ENCODE measurements around the gene MZT2B.
"Not testable (repeated sequence)": the region's sequence is repeated elsewhere in the genome, so short reads cannot be mapped to it uniquely, and the experiment has no call there.

Gene MZT2B

GRCh38 chr2:130159376-130159775, 22.7 kb upstream of the MZT2B start:
- not testable (repeated sequence) for H3K9me3 ChIP-seq (ENCODE audit: control insufficient read depth in 1 of 2, low read length in 2 of 2); H3K4me1 ChIP-seq (ENCODE audit: control insufficient read depth in 1 of 2, insufficient read depth in 2 of 2, low read length in 2 of 2); H3K27me3 ChIP-seq (ENCODE audit: control insufficient read depth in 1 of 2, insufficient read depth in 2 of 2, low read length in 2 of 2); H3K4me3 ChIP-seq (ENCODE audit: low read depth in 1 of 2, low read length in 2 of 2); H3K27ac ChIP-seq (ENCODE audit: low read depth, low read length); H3K9ac ChIP-seq (ENCODE audit: low read depth in 1 of 2, low read length in 2 of 2)
- H3K36me3 ChIP-seq (ENCODE audit: control insufficient read depth in 1 of 2, insufficient read depth in 2 of 2, low read length in 2 of 2): peaks cover 5 to 30% of the 10 kb centered on the region in 2 donors

DNA sequence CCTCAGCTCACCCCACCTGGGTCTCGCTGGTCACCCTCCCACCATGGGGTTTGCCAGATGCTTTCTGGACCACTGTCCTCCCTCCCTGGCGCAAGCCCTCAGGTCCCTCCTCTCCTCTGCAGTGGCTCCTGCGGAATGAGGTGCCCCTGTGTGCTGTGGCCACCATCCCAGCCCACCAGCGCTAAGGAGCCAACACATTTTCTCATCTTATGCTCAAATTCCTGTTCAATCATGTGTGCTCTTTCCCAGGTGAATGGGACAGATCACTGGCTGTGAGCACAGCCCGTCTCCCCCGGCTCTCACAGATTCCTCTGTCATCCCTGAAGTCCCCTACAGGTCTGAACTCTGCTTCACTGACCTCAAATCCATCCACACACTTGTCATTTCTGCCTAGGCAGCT, 21.9 kb upstream of the MZT2B start:
- H3K27ac ChIP-seq (ENCODE audit: low read depth, low read length): no peak overlapping the region
- no peaks in the 10 kb centered on the region for H3K9me3 ChIP-seq (ENCODE audit: control insufficient read depth in 1 of 2, low read length in 2 of 2)
- peaks cover 5 to 35% of the 10 kb centered on the region in 2 donors for H3K36me3 ChIP-seq (ENCODE audit: control insufficient read depth in 1 of 2, insufficient read depth in 2 of 2, low read length in 2 of 2)

DNA sequence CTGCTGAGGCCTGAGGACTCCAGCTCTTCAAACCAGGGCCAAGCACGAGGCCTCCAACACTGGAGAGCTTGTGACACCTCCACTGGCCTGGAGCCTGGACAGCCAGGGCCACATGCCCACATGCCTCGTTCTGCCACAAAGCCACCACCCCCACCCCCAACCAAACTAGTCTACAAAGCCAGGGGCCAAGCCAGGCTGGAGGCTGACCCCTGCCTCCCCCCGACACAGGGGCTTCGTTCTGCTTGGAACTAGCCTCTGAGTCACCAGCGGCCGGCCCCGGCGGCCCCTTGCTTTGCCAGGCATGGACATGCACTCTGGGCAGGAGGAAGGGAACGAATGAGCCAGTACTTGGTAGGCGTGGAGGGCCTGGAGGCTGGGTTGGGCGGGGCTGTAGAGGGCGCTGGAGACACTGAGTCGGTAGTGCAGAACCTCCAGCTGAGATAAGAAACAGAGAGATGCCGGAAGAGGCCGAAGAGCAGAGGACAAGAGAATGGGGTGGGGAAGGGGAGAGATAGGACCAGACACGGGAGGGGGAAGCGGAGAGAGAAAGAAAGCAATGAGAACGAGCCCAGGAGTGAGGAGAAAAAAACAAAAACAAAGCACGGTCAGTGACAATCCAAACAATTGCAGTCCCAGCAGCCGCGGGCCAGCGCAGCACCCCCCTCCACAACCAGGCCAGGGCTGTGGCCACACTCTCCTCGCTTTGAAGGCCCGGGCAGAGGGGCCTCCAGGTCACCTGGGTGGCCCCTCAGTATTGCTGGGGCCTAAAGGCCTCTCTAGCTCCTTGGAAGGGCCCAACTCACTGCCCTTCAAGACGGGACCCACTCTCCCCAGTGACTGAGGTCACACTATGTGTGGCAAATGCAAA, 21.0 kb upstream of the MZT2B start:
- not testable (repeated sequence) for H3K4me1 ChIP-seq (ENCODE audit: control insufficient read depth in 1 of 2, insufficient read depth in 2 of 2, low read length in 2 of 2); H3K9me3 ChIP-seq (ENCODE audit: control insufficient read depth in 1 of 2, low read length in 2 of 2); H3K9ac ChIP-seq (ENCODE audit: low read depth in 1 of 2, low read length in 2 of 2); H3K27ac ChIP-seq (ENCODE audit: low read depth, low read length); H3K27me3 ChIP-seq (ENCODE audit: control insufficient read depth in 1 of 2, insufficient read depth in 2 of 2, low read length in 2 of 2); H3K4me3 ChIP-seq (ENCODE audit: low read depth in 1 of 2, low read length in 2 of 2)
- H3K36me3 ChIP-seq (ENCODE audit: control insufficient read depth in 1 of 2, insufficient read depth in 2 of 2, low read length in 2 of 2): peaks cover 5 to 42% of the 10 kb centered on the region in 2 donors

More for the DNA sequence above, 21.9 kb upstream of the MZT2B start:
- Histone ChIP-seq H3K27me3 (ENCODE audit: control insufficient read depth in 1 of 2, insufficient read depth in 2 of 2, low read length in 2 of 2) (no peaks in the 10 kb centered on the region), H3K9ac (ENCODE audit: low read depth in 1 of 2, low read length in 2 of 2) (no peak overlapping the region), H3K4me1 (ENCODE audit: control insufficient read depth in 1 of 2, insufficient read depth in 2 of 2, low read length in 2 of 2) (no peaks in the 10 kb centered on the region), H3K4me3 (ENCODE audit: low read depth in 1 of 2, low read length in 2 of 2) (no peak overlapping the region)

DNA sequence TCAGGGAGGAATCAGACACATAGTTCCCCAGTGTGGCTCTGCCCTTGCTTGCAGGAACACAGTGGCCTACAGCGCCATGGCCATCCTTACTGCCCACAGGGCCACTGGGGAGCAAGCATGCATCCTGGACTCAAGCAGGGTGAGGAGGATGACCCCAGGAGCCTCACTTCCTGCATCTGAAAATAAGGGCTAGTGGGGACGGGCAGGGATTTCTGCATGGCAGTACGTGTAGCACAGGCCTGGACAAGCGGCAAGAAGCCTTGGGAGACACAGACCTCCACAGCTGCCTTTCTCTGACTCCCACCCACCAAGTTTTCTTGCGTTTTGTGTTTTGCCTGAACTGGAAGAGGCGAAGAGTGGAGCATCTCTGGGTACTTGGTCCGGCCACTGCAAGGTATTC, 19.6 kb upstream of the MZT2B start:
- H3K27ac ChIP-seq (ENCODE audit: low read depth, low read length); H3K27me3 ChIP-seq (ENCODE audit: control insufficient read depth in 1 of 2, insufficient read depth in 2 of 2, low read length in 2 of 2); H3K4me3 ChIP-seq (ENCODE audit: low read depth in 1 of 2, low read length in 2 of 2); H3K9me3 ChIP-seq (ENCODE audit: control insufficient read depth in 1 of 2, low read length in 2 of 2); H3K9ac ChIP-seq (ENCODE audit: low read depth in 1 of 2, low read length in 2 of 2); H3K4me1 ChIP-seq (ENCODE audit: control insufficient read depth in 1 of 2, insufficient read depth in 2 of 2, low read length in 2 of 2): not testable (repeated sequence)
- peaks cover 12 to 54% of the 10 kb centered on the region in 2 donors for H3K36me3 ChIP-seq (ENCODE audit: control insufficient read depth in 1 of 2, insufficient read depth in 2 of 2, low read length in 2 of 2)

GRCh38 chr2:130162968-130163367, 19.1 kb upstream of the MZT2B start:
- no peaks in the 10 kb centered on the region for H3K4me1 ChIP-seq (ENCODE audit: control insufficient read depth in 1 of 2, insufficient read depth in 2 of 2, low read length in 2 of 2)

GRCh38 chr2:130165293-130166016, 16.6 kb upstream of the MZT2B start:
- Histone ChIP-seq H3K4me1 (ENCODE audit: control insufficient read depth in 1 of 2, insufficient read depth in 2 of 2, low read length in 2 of 2) (no peaks in the 10 kb centered on the region), H3K36me3 (ENCODE audit: control insufficient read depth in 1 of 2, insufficient read depth in 2 of 2, low read length in 2 of 2) (peaks cover 12 to 61% of the 10 kb centered on the region in 2 donors), H3K9me3 (ENCODE audit: control insufficient read depth in 1 of 2, low read length in 2 of 2) (no peaks in the 10 kb centered on the region)

More at GRCh38 chr2:130162968-130163367, 19.1 kb upstream of the MZT2B start:
- H3K4me3 ChIP-seq (ENCODE audit: low read depth in 1 of 2, low read length in 2 of 2): no peak overlapping the region
- H3K9me3 ChIP-seq (ENCODE audit: control insufficient read depth in 1 of 2, low read length in 2 of 2): no peaks in the 10 kb centered on the region
- no peak overlapping the region for H3K9ac ChIP-seq (ENCODE audit: low read depth in 1 of 2, low read length in 2 of 2)
- H3K27me3 ChIP-seq (ENCODE audit: control insufficient read depth in 1 of 2, insufficient read depth in 2 of 2, low read length in 2 of 2): no peaks in the 10 kb centered on the region
- no peak overlapping the region for H3K27ac ChIP-seq (ENCODE audit: low read depth, low read length)
- H3K36me3 ChIP-seq (ENCODE audit: control insufficient read depth in 1 of 2, insufficient read depth in 2 of 2, low read length in 2 of 2): peaks cover 12 to 58% of the 10 kb centered on the region in 2 donors

DNA sequence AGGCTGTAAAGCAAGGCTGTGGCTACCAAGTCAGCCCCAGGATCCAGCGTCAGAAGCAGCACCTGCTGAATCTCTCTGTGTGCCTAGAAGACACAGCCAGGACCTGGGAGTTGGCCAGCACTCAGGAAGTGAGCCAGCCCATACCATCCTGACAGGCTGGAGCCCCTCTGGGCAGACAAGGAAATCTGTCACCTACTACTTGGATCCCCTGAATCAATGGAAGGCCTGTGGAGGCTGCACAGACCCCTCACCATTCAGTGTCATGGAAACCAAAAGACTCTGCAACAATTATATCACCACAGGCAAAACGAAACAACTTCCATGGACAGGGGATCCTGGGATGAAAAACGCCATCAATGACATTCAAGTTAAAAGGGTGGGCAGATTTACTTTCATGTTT, 15.5 kb upstream of the MZT2B start:
- not testable (repeated sequence) for H3K4me1 ChIP-seq (ENCODE audit: control insufficient read depth in 1 of 2, insufficient read depth in 2 of 2, low read length in 2 of 2); H3K27ac ChIP-seq (ENCODE audit: low read depth, low read length); H3K27me3 ChIP-seq (ENCODE audit: control insufficient read depth in 1 of 2, insufficient read depth in 2 of 2, low read length in 2 of 2); H3K4me3 ChIP-seq (ENCODE audit: low read depth in 1 of 2, low read length in 2 of 2); H3K9me3 ChIP-seq (ENCODE audit: control insufficient read depth in 1 of 2, low read length in 2 of 2); H3K9ac ChIP-seq (ENCODE audit: low read depth in 1 of 2, low read length in 2 of 2)
- peaks cover 12 to 66% of the 10 kb centered on the region in 2 donors for H3K36me3 ChIP-seq (ENCODE audit: control insufficient read depth in 1 of 2, insufficient read depth in 2 of 2, low read length in 2 of 2)

More at GRCh38 chr2:130165293-130166016, 16.6 kb upstream of the MZT2B start:
- Histone ChIP-seq H3K9ac (ENCODE audit: low read depth in 1 of 2, low read length in 2 of 2) (no peak overlapping the region), H3K27ac (ENCODE audit: low read depth, low read length) (no peak overlapping the region), H3K27me3 (ENCODE audit: control insufficient read depth in 1 of 2, insufficient read depth in 2 of 2, low read length in 2 of 2) (no peaks in the 10 kb centered on the region), H3K4me3 (ENCODE audit: low read depth in 1 of 2, low read length in 2 of 2) (no peak overlapping the region)

GRCh38 chr2:130169163-130169562, 12.9 kb upstream of the MZT2B start:
- peaks cover 8 to 68% of the 10 kb centered on the region in 2 donors for H3K36me3 ChIP-seq (ENCODE audit: control insufficient read depth in 1 of 2, insufficient read depth in 2 of 2, low read length in 2 of 2)
- not testable (repeated sequence) for H3K9ac ChIP-seq (ENCODE audit: low read depth in 1 of 2, low read length in 2 of 2); H3K4me1 ChIP-seq (ENCODE audit: control insufficient read depth in 1 of 2, insufficient read depth in 2 of 2, low read length in 2 of 2); H3K27me3 ChIP-seq (ENCODE audit: control insufficient read depth in 1 of 2, insufficient read depth in 2 of 2, low read length in 2 of 2); H3K9me3 ChIP-seq (ENCODE audit: control insufficient read depth in 1 of 2, low read length in 2 of 2); H3K27ac ChIP-seq (ENCODE audit: low read depth, low read length); H3K4me3 ChIP-seq (ENCODE audit: low read depth in 1 of 2, low read length in 2 of 2)

DNA sequence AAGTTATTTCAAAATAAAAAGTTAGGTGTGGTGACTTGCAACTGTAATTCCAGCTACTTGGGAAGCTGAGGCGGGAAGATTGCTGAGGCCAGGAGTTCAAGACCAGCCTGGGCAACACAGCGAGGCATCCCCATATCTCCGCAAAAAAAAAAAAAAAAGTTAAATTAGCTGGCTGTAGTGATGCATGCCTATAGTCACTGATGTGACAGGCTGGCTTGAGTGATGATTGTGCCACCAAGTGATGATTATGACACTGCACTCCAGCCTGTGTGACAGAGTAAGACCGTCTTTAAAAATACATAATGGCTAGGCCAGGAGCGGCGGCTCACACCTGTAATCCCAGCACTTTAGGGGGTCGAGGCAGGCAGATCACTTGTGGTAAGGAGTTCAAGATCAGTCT, 12.2 kb upstream of the MZT2B start:
- H3K4me1 ChIP-seq (ENCODE audit: control insufficient read depth in 1 of 2, insufficient read depth in 2 of 2, low read length in 2 of 2): no peaks in the 10 kb centered on the region
- no peaks in the 10 kb centered on the region for H3K9me3 ChIP-seq (ENCODE audit: control insufficient read depth in 1 of 2, low read length in 2 of 2)
- H3K4me3 ChIP-seq (ENCODE audit: low read depth in 1 of 2, low read length in 2 of 2): no peak overlapping the region
- no peaks in the 10 kb centered on the region for H3K27me3 ChIP-seq (ENCODE audit: control insufficient read depth in 1 of 2, insufficient read depth in 2 of 2, low read length in 2 of 2)
- H3K9ac ChIP-seq (ENCODE audit: low read depth in 1 of 2, low read length in 2 of 2): no peak overlapping the region
- H3K36me3 ChIP-seq (ENCODE audit: control insufficient read depth in 1 of 2, insufficient read depth in 2 of 2, low read length in 2 of 2): peaks cover 6 to 64% of the 10 kb centered on the region in 2 donors
- no peak overlapping the region for H3K27ac ChIP-seq (ENCODE audit: low read depth, low read length)

GRCh38 chr2:130174866-130175265, 7.2 kb upstream of the MZT2B start:
- not testable (repeated sequence) for H3K27me3 ChIP-seq (ENCODE audit: control insufficient read depth in 1 of 2, insufficient read depth in 2 of 2, low read length in 2 of 2); H3K9me3 ChIP-seq (ENCODE audit: control insufficient read depth in 1 of 2, low read length in 2 of 2); H3K9ac ChIP-seq (ENCODE audit: low read depth in 1 of 2, low read length in 2 of 2); H3K4me3 ChIP-seq (ENCODE audit: low read depth in 1 of 2, low read length in 2 of 2); H3K27ac ChIP-seq (ENCODE audit: low read depth, low read length); H3K4me1 ChIP-seq (ENCODE audit: control insufficient read depth in 1 of 2, insufficient read depth in 2 of 2, low read length in 2 of 2)
- H3K36me3 ChIP-seq (ENCODE audit: control insufficient read depth in 1 of 2, insufficient read depth in 2 of 2, low read length in 2 of 2): peaks cover 0 to 39% of the 10 kb centered on the region in 2 donors
